ENCODE measurements around the gene TTC39C.
A peak's percentile ranks its signal among the peaks of the same experiment; 100 is the strongest.

- TF ChIP-seq POLR2AphosphoS5 (IDR thresholded peaks at IDR 0.05; ENCODE audit: low read depth, low read length) = 0 out of 2 replicates have a peak, but pooled peaks have one; percentile 41
- peak; percentile 12; the same call in 1 of the 2 replicates for TF ChIP-seq CTCF (IDR thresholded peaks at IDR 0.05)
- TF ChIP-seq REST (IDR thresholded peaks at IDR 0.05; ENCODE audit: insufficient read depth in 1 of 2, low read depth in 2 of 2, low read length in 1 of 2) = no peak
- TF ChIP-seq SIN3A (IDR thresholded peaks at IDR 0.05; ENCODE audit: borderline replicate concordance, insufficient read depth, low read depth, low read length) = peak; percentile 64; the same call in 1 of the 2 replicates
These were observed at the start of gene TTC39C for GRCh38 chr18:24014062-24014985.

All from Panc1 (cell line).